HG02852 (cell line): Measurements from ENCODE around the gene PTX3.

ENCODE experiments used
- ATAC-seq: cut with Tn5 transposase; IDR thresholded peaks from one replicate; pipeline ENCODE4 v1.9.1; 2021; ENCODE audit warnings: mild to moderate bottlenecking, moderate library complexity; ENCODE audit not compliant: unreplicated experiment

Gene PTX3

DNA sequence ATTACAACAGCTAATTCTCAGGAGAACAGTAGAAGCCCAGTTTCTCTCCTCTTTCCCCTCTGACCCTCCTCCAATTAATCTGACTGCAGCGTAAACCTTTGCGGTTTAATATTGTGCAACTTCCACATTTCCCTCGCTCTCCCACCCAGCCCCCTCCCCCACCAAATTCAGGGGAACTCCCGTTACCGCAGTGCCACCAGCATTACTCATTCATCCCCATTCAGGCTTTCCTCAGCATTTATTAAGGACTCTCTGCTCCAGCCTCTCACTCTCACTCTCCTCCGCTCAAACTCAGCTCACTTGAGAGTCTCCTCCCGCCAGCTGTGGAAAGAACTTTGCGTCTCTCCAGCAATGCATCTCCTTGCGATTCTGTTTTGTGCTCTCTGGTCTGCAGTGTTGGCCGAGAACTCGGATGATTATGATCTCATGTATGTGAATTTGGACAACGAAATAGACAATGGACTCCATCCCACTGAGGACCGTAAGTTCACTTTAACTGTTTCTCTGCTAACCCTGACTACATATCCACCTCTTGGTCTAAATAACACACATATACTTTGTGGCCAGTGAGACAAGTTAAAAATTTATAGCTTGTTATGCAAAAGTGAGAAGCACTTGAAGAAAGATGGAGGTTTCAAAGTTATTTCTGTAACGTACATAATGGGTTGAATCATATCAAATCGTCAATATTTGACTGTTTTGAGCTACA is at the start of gene PTX3:
TSS of gene PTX3 (plus strand) at position 268 of the 709 bp plus-strand sequence. CDS start at position 352, 84 bp downstream.
- no peak for ATAC-seq

DNA sequence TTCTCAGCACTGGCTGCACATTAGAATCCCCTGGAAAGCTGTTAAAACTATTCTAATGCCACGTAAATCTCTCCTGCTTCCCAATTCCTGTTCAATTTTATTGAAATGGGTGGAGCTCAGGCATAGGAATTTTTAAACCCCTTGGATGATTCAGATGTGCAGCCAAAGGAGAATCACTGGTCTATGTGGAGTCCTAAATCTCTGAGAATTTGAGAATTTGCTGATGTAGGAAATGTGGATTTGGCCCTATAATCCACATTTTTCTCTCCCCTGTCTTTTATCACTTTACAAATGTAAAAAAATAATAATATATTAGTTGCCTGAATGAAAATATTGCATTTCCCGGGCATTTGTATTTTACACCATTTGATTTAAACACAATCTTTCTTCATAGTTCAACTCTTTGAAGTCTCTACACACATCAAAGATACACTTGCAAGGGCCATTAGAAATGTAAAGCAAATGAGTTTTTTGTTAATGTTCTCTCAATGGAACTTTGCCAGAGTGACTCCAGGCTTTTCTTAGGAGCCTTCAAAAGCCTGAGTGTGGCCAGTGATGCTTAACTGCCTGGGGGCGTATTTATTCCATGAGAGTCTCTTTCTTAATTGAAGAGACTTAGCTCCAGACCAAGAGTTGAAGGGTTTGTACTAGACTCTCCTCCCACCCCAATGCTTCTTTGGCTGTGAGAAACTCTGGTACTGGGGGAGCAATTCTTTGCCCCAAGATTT is 48.8 kb upstream of the PTX3 start:
- ATAC-seq = no peak

DNA sequence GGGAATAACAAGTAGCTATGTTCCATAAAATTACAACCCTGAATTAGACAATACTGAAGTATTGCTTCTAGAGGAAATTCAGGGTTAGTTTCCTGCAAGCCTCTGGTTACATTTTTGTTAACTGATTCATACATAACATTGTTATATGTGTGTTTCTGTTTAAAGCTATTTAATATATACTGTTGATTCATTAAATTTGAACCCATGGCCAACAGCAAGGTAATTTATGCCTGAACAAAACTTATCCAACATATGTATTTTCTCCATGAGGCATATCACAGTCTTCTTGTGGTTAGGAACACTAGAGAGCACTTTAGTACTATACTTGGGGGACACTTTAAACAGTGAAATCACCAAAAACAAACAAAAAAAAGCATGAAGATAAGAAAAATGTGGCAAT is 47.7 kb upstream of the PTX3 start:
- ATAC-seq = no peak

DNA sequence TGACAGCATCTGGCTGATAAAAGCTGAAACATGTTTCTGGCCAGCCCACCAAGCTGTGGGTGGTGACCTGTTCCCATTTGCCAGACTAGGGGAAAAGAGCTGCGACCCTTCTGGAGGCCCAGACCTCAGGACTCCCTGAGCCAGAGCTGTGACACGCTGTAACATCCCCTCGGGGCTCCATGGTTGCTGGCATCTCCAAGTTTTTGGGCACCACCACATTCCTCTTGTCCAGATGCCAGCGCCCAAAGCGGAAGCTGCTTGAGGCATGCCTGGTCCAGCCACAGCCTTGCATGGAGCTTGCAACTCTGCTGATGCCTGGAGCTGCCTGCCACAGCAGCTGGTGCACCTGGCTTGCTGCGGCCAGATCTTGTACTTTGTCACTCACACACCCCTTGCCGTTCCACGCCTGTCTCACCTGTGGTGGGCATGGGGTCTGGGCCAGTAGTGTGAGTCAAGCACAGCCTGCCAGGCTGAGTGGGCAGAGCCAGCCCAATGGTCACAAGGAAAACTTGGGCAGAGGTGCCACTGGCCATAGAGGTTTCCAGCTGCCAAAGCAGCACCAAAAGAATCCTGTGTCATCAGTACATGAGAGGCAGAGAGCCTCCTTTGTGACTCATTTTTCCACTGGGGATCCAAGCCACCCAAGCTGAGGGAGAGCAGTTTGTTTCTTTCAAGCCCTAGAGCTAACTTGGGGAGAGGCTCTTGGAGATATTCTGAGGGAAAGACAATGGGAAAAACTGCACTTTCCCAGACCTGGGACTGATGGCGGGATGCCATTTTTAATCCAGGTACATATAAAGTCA is 45.7 kb upstream of the PTX3 start:
- ATAC-seq = no peak

DNA sequence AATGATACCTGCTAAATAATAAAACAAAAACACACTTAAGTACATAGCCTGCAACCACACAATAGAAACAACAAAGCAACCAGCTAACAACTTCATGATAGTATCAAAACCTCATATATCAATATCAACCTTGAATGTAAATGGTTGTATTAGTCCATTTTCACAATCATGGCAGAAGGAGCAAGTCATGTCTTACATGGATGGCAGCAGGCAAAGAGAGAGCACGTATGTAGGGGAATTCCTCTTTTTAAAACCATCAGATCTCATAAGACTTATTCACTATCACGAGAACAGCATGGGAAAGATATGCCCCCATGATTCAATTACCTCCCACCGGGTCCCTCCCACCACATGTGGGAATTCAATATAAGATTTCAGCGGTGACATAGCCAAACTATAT is 44.5 kb upstream of the PTX3 start:
- no peak for ATAC-seq

DNA sequence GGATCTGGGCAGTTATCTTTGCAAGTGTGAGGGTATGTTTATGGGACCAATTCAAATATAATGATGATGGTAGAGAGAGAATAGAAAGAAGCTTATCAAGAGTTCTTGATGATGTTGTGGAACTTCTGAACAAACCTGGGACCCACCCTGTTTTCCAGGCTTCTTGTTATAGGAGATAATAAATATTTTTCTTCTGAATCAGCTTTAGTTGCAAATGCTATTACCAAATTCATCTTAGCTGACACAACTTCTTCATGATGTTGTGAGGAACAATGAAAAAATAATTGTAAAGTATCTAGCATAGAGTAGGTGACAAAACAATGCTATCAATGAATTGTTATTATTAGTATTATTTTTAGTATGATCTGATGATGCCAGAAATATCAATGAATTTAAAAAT is 43.5 kb upstream of the PTX3 start:
- ATAC-seq = no peak

DNA sequence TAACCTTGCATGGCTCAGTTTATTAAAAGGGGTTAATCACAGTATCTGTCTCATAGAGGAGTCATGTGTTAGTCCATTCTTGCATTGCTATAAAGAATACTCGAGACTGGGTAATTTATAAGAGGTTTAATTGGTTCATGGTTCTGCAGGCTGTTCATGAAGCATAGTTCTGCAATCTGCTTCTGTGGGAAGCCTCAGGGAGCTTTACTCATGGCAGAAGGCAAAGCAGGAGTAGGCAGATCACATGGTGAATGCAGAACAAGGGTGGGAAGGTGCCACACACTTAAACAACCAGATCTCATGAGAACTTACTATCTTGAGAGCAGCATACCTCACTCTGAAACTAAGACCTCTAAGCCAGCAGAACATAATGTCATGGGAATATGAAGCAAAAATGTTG is 42.2 kb upstream of the PTX3 start:
- no peak for ATAC-seq

DNA sequence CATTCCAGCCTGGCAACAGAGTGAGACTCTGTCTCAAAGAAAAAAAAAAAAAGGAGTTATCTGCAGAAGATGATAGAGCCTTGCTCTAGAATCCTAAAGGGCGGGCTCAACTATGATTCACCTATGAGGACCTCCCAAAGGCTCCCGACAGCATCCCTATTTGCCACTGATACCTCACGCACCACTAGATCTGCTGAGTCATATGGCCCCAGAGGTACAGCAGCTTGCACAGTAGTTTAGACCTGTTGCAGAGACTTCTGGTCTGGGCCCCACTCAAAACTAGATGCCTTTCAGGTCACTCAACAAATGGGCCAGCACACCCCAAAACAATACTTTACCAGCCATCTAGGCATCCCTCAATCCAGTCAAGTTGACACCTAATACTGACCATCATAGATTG is 38.1 kb upstream of the PTX3 start:
- ATAC-seq = no peak

DNA sequence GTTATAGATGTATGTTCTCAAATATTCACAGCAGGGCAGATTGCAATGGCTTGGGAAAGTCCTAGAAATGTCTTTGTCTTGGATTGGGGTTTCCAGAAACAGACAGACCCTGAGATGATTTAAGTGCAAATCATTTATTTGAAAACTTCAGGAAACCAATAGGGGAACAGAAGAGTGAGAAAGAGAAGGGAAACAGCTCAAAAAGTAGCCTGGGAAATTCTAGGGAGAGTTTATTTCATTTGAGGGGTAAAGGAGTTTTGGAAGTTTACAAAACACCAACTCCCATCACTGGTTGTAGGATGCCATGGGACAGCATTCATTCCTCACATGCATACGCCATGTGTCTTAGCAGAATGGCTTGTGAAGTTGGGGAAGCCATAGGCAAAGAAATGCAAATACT is 32.3 kb upstream of the PTX3 start:
- ATAC-seq = no peak

DNA sequence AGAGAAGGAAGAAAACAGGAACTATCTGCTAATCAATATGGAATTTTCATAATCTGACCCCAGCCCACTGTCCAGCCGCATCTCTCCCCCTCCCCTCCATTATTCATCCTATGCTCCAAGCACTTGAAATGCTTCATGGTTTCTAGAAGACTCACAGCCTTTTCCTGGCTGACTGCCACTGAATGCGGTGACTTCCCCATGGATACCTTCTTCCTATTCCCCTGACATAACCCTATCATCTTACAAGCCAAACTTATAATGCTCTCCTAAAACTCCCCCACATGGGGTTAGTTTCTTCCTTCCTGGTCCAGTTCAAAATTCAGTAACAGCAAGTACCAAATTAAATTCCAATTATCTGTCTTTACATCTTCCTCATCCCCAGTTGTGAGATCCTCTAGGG is 31.2 kb upstream of the PTX3 start:
- ATAC-seq = no peak

DNA sequence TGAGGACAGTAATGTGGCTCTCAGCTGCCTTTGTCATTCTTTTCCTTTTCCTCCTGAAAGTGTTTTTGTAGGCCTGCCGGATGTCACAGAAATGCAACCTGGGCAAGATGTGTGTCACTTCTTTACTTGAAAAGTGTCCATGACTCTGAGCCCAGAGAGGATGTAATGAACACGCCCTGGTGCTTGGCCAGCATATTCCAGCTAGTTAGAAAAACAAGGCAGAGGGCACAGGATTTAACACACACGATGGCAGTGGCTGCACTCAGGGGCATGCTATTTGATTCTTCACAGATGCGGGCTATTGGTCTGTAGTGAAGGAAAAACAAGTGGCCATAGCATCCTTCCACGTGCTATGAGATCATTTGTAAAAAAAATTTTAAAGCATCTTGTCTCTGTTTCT is 30.3 kb upstream of the PTX3 start:
- ATAC-seq = no peak

DNA sequence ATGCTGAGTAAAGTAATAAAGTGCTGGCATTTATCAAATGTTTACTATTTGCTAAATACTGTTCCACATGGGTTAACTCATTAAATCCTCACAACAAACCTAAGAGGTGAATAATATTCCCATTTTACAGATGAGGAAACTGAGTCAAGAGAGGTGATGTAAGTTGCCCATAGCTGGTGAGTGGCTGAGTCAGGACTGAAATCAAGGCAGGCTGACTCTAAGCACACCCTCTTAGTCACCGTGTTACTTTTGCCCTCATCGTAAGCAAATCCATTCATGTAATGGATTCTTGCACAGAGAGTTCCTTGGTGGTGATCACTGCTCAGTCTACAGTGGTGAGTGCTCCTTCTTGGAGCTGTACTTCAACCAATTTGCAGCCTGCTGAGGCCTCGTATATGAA is 28.9 kb upstream of the PTX3 start:
- no peak for ATAC-seq

DNA sequence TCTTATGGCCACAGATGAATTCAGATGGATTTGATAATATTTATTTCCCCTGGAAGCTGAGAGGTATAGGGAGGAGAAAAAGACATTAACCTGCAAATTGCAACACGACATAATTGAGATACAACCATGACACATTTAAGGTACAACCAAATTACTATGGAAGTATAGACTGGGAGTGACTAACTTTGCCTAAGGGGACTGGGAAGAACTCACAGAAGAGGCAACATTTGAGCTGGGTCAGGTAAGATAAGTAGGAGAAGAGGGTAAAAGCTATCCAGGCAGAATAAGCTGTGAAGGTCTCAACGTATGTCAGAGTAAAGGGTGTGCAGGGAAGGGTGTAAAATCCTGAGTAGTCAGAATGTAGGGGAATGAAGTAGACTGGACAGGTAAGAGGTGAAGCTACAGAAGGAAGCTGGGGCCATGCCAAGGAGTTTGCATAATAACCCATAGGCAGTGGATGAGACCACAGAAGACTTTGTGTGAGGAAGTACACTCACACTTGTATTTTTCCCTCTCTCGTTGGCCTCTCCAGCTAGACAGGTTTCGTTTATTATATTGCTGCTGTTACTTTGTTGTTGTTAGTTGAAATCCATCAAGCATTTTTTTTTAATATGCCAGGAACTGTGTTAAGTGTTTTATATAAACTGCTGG is 28.0 kb upstream of the PTX3 start:
- no peak for ATAC-seq

DNA sequence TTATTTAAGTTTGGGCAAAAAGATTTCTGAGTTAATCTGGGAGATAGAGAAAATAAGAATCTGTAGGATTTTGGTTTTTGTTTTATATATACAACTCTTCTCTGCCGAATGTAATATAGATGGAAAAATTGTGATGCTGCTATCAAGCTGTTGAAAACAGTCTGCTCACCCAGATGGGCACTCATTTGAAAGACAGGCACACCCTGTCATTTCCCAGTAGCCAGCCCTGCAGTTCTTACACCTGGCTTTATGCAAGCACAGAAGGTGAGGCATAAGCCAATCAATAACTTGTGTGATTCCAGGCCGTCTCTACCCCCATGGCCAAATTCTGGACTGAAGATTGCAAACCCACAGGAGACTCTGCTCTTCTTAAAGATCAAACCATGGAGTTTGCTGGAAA is 27.1 kb upstream of the PTX3 start:
- ATAC-seq = no peak

DNA sequence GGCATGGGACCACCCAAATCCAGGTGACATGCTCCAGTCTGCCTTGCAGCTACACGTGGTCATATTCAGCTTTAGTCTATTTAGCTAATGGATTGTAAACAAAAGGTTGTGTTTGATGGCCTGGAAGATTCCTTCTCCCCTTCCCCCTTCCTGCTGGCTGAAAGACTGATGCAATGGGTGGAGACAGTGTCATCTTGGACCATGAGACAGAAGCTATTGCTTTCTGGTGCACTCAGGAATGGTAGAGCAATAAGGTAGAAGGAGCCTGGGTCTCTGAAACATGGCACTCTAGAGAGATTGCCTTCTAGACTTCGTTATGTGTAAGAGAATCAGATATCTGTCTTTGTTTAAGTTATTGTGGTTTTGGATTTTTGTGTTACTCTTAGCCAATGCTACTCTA is 25.7 kb upstream of the PTX3 start:
- ATAC-seq = no peak

DNA sequence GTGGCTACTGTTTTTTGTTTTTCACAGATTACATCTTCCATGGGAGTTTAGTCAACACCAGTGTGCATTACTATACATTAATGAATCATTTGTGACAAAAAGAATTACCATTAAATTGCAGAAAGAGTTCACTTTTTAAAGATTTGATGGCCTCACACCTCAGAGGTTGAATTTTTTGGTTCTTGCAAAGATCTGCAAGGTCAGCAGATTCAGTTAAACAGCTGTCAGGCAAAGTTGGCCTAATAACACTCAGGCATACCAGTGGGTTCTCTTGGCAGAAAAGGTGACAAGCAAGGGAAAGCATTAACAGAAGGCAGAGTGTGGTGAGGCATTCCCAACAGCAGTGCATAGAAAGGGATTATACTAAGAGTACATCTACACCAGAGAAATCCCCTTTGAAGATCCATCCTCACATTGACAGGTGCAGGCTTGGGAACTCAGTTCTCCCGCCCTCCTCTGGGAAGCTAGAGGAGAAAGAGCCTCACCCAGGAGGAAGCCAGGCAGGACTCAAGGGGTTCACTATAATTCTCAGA is 24.3 kb upstream of the PTX3 start:
- no peak for ATAC-seq

DNA sequence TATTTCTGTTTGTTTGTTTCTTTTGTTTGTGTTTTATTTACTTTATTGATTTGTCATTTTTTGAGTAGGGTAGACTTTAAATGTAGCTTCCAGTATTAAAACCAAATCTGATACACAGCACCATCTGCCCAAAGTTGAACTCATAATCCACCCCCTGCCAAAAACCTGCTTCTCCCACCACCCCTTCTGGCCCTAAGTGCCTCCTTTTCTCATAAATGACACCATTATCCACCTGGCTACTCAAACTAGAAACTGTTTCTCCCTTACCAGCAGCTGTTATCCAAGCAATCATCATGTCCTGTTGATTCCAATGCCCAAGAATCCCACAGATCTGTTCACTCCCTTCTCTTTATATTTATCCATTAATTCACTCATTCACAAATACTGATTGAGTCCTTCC is 21.8 kb upstream of the PTX3 start:
- ATAC-seq = no peak

DNA sequence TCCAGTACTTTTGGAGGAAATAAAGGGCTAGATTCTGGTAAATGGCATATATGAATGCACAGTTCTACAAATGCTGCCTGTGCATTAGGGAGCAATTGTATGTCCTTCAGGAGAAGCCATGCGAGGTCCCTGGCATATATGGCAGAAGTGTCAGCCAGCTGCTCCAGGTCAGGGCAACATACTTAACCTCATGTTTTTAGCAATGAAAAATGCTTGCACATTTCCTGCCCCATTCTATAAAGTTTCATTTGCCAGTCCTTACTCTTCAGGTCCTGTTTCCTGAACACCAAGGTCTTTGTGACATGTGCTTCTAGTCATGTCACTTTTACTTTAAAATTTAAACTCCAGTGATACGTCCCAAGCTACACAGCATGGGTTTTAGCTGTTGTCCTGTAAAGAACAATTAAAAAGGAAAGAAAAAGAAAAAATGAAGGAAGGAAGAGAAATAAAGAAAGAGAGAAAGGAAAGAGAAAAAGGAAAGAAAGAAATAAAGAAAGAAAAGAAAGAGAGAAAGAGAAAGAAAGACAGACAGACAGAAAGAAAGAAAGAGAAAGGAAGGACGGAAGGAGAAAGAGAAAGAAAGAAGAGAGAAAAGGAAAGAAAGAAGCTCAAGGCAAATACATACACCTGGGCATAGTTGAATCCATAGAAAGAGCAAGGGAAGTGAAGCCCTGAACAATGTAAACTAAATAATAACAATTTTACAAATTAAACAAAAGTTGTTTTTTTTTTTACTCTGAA is 20.1 kb upstream of the PTX3 start:
- ATAC-seq = no peak

DNA sequence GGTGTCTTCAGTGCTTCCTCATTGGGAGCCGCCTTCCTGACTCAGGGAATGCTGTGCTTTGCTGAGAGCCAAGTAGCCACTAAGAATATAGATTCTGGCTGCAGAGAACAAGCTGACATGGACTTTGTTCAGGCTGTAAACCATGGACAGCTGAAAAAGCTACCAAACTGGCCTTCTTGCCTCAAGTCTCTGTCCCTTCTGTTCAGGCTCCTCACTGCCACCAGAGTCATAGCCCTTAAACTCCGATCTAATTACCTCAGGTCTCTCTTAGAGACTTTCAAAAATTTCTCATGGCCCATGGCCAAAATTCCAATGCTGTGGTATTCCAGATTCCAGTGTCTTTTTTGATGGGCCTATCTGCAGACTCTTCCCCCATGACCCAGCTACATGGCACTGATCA is 19.4 kb upstream of the PTX3 start:
- ATAC-seq = no peak

DNA sequence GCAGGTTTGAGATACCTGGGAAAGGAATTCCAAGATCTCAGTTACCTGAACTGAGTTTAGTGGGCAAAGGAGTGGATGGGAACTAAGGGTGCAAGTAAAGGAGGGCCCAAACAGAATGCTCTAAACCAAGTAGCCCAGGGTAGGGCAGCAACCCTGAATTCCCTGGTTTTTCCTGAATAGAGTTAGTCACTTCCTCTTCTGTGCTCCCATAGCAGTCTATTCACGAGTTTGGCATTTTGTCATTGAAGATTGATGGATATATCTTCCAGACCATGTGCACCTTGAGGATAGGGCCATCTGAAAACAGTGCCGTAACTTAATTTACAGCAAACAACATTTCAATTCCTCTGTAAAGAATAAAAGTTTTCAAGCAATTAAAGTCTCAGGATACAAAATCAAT is 18.5 kb upstream of the PTX3 start:
- no peak for ATAC-seq
